PC-3 (cell line): ENCODE results near the gene VPS52.

ENCODE experiments used
- CTCF ChIP-seq: fragments of 300-600 bp; sonication (generic); conservative IDR thresholded peaks from 2 replicates; pipeline ENCODE4 v1.5.1; 2017; ENCODE audit warnings: antibody characterized with exemption, low read depth, mild to moderate bottlenecking, low read length
- EZH2 ChIP-seq: fragments of 300-600 bp; sonication (generic); IDR thresholded peaks from one replicate; pipeline ENCODE4 v1.6.1; 2017; ENCODE audit warnings: antibody characterized with exemption, mild to moderate bottlenecking, low read length; ENCODE audit not compliant: unreplicated experiment
- EZH2phosphoT487 ChIP-seq: fragments of 300-600 bp; sonication (generic); IDR thresholded peaks from 2 replicates; pipeline ENCODE4 v1.6.1; 2018; ENCODE audit warnings: mild to moderate bottlenecking, antibody characterized with exemption, low read length, borderline replicate concordance

- TF ChIP-seq CTCF = no peak
- TF ChIP-seq EZH2 = no peak
- TF ChIP-seq EZH2phosphoT487 = no peak
Observed at GRCh38 chr6:33317669-33318425, 46.2 kb upstream of the VPS52 start, which contains the start of gene ZBTB22.
